ENCODE measurements around the gene RBP4.
A peak's percentile ranks its signal among the peaks of the same experiment; 100 is the strongest.

The RBP4 gene

GRCh38 chr10:93595378-93596161, 5.5 kb downstream of the RBP4 start:
- no peak for DNase-seq

- DNase-seq = no peak
These were observed 6.5 kb downstream of the RBP4 start for GRCh38 chr10:93594518-93594917.

- DNase-seq = no peak
These were observed 7.3 kb downstream of the RBP4 start for GRCh38 chr10:93593749-93594148.

DNA sequence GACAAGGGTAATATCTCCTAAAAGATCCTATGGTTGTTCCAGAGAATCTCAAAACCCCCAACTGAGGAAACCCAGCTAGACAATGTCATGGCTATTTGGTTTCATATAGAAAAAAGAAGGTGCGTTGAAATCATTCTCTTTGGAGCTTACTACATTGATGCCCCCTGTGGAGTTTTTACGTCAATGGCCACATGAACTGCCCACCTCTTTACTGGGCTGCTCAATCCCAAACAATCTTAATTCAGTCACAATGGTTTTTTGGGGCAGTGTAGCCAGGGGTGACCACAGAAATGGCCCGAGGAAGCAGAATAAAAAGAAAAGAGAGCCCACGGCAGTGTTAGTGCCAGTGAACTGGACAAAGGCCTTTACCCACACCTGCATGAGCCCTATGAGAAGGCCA, 7.8 kb downstream of the RBP4 start:
- no peak for DNase-seq

- no peak for DNase-seq
These were observed 9.8 kb downstream of the RBP4 start for GRCh38 chr10:93591065-93591808.

- no peak for DNase-seq
These were observed 10.4 kb downstream of the RBP4 start for GRCh38 chr10:93590638-93591037.

- no peak for DNase-seq
These were observed 11.1 kb downstream of the RBP4 start for GRCh38 chr10:93589648-93590562.

- DNase-seq = no peak
These were observed 16.6 kb downstream of the RBP4 start for GRCh38 chr10:93584445-93584844.

GRCh38 chr10:93580828-93581227, 20.2 kb downstream of the RBP4 start:
- DNase-seq = no peak

DNA sequence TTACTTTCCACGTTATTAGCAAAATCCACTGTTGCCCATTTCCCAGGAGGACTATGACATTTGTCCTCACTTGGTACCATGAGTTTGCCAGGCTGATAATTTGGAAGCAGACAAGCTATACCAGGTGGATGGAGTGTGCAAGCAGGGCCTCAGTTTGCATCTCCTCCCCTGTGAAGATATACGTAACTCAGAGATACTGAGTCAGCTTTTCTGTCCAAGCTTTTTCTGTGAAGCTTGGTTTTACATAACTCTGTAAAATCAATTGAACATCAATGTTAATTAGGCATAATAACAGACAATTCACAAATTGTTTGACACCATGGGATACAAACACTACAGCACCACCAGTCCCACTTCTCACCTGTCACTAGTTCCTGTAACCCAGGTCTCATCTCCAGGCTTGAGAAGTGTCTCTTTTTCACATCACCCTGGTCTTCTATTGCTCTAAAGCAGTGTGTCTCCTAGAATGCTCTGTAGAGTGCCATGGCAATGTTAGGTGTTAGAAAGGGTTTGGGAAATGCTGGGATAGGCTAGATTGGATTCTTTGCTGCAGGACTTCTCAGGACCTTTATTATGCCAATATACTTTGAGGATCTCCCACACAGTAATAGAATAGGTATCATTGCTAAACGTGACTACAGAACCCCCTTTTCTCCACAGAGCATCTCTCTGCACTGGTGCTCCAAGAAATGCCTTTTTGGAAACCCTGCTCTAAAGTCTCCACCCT, 20.9 kb downstream of the RBP4 start:
- DNase-seq = no peak

DNA sequence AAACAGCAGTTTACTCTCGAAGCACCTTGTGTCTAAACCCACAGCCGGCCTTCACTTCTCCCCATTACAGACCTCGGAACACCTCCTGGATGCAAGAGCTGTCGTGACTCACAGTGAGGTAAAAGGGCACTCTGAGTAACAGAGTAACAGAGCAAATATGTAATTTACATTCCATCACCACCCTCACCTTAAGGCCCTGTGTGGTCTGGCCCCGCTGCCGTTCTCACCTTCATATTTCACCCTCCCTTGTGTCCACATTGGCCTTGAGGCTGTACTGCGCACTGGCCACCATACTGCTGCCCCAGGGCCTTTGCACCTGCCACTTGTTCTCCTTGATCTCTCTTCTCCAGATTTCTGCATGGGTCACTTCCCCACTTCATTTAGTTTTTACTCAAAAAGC, 21.9 kb downstream of the RBP4 start:
- DNase-seq = no peak

GRCh38 chr10:93577565-93577964, 23.5 kb downstream of the RBP4 start:
- DNase-seq = no peak

DNA sequence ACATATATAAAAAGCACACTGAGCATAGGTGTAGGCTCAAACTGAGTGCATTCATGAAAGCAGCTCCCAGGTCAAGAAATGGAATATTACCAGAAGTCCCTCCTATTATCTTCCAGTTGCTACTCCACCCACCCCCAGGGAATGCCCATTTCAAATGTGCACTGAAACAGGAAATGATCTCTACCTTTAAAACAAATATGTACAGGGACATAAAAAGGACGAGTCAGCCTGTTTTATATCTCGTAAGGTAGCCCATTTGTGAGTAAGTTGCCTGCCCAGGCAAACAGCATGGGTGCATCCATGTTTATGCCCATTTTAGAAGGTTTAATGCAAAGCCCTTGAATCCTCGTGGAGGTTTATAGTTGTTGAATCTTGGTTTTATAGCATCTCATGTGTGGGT, 24.1 kb downstream of the RBP4 start:
- DNase-seq = no peak

- DNase-seq = no peak
These were observed 27.1 kb downstream of the RBP4 start for GRCh38 chr10:93573924-93574323.

GRCh38 chr10:93573051-93573909, 27.8 kb downstream of the RBP4 start:
- no peak for DNase-seq

- DNase-seq = no peak
These were observed 28.4 kb downstream of the RBP4 start for GRCh38 chr10:93572606-93573005.

GRCh38 chr10:93570383-93570782, 30.7 kb downstream of the RBP4 start:
- no peak for DNase-seq

GRCh38 chr10:93568105-93568390, 33.0 kb downstream of the RBP4 start:
- DNase-seq = no peak

DNA sequence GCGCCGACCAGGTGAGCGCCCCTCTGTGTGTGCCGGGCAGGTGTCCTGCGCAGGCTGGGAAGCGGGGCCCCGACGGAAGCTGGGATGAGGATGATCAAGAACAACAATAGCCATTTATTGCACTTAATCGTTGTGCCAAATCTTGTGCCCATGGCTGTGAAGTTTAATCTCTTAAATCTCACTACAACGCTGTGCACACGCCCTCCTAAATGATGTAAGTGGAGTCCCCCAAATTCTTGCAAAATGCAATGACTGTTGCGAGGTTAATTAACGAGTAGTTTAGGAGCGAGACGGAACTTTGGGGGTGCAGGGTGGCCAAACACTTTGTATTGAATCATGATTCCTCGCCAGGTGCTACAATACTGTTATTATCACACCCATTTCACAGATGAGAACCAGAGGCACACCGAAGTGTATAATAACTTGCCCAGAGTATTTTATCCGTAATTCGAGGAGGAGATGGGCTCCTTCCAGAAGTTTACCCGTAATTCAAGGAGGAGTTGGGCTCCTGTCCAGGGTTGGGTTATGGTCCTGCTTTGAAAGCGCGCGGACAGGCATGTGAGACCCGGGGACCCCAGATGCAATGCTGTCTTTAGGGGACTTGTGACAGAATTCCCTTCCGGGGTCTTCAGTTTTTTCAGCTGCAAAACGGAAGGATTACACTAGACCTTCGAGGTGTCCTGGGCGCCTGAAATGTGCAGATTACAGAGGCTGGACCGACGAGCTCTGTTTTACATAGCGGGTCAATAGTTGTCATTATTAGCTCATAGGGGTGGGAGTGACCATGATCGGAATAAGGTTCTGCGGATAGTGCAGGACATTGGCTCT, 33.5 kb downstream of the RBP4 start:
- no peak for DNase-seq

DNA sequence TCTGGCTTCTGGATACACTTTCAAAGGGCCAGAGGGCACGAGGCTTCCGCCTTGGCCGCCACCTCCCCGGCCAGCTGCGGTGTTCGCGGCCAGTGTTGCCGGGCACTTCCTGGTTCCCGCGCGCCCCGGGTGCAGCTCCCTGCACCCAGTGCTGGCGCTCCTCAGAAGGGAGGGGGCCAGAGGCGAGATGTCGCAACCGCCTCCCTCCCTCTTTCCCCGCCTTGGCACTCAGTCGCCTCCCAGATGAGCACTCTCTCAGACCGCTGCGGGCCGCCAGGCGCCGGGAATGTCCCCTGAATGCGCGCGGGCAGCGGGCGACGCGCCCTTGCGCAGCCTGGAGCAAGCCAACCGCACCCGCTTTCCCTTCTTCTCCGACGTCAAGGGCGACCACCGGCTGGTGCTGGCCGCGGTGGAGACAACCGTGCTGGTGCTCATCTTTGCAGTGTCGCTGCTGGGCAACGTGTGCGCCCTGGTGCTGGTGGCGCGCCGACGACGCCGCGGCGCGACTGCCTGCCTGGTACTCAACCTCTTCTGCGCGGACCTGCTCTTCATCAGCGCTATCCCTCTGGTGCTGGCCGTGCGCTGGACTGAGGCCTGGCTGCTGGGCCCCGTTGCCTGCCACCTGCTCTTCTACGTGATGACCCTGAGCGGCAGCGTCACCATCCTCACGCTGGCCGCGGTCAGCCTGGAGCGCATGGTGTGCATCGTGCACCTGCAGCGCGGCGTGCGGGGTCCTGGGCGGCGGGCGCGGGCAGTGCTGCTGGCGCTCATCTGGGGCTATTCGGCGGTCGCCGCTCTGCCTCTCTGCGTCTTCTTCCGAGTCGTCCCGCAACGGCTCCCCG, 34.4 kb downstream of the RBP4 start, which contains the start of gene FFAR4:
Gene FFAR4, plus strand, starts transcription at position 231 of the 842 bp plus-strand sequence. Its CDS starts 56 bp downstream, at position 287.
- peak; percentile 27 for DNase-seq
